Neutrophil (primary cell): ENCODE results near the gene KIAA0825.

Experiments
- H3K27ac ChIP-seq: fragments of 200-600 bp; sonication (generic); 2 replicates; pipeline ENCODE4 v1.5.1; 2016; ENCODE audit warnings: mild to moderate bottlenecking, moderate library complexity
- H3K27me3 ChIP-seq: fragments of 200-600 bp; sonication (generic); 2 replicates; pipeline ENCODE4 v1.6.0; 2016; ENCODE audit warnings: mild to moderate bottlenecking
- H3K36me3 ChIP-seq: fragments of 200-600 bp; sonication (generic); 2 replicates; pipeline ENCODE4 v1.5.1; 2017
- H3K4me1 ChIP-seq, 2 experiments: fragments of 200-600 bp in 1 of 2; sonication (generic) in 1 of 2; 1 replicate in 1 of 2; 2 replicates in 1 of 2; pipeline versions ENCODE4 v1.5.1 to v1.6.1; 2013 to 2016; ENCODE audit warnings: low read depth in 1 of 2, low read length in 1 of 2, mild to moderate bottlenecking in 1 of 2, moderate library complexity in 1 of 2; ENCODE audit not compliant: control insufficient read depth in 1 of 2, insufficient read depth in 1 of 2
- H3K4me3 ChIP-seq, 2 experiments: fragments of 200-600 bp in 1 of 2; sonication (generic) in 1 of 2; 1 replicate in 1 of 2; 2 replicates in 1 of 2; pipeline ENCODE4 v1.5.1; 2013 to 2016; ENCODE audit warnings: low read depth in 1 of 2, low read length in 1 of 2, mild to moderate bottlenecking in 1 of 2, moderate library complexity in 1 of 2
- H3K9me3 ChIP-seq: fragments of 200-600 bp; sonication (generic); 2 replicates; pipeline ENCODE4 v1.5.1; 2016
- CTCF ChIP-seq: fragments of 200-600 bp; sonication (generic); IDR thresholded peaks from 2 replicates; pipeline ENCODE4 v1.5.1; 2016; ENCODE audit warnings: antibody characterized with exemption

The KIAA0825 gene

GRCh38 chr5:94283093-94283492 is 335.3 kb downstream of the KIAA0825 start:
- TF ChIP-seq CTCF: no peak
- H3K27me3 ChIP-seq: no peaks in the 10 kb centered on the region
- H3K9me3 ChIP-seq: no peaks in the 10 kb centered on the region
- no peaks in the 10 kb centered on the region for H3K4me1 ChIP-seq
- H3K36me3 ChIP-seq: no peaks in the 10 kb centered on the region
- no peak overlapping the region for H3K4me3 ChIP-seq
- H3K27ac ChIP-seq: no peak overlapping the region

GRCh38 chr5:94281236-94281801 is 337.1 kb downstream of the KIAA0825 start:
- H3K27me3 ChIP-seq: no peaks in the 10 kb centered on the region
- no peaks in the 10 kb centered on the region for H3K9me3 ChIP-seq
- no peak overlapping the region for H3K4me3 ChIP-seq
- no peak for TF ChIP-seq CTCF
- H3K36me3 ChIP-seq: no peaks in the 10 kb centered on the region
- no peak overlapping the region for H3K27ac ChIP-seq
- no peaks in the 10 kb centered on the region for H3K4me1 ChIP-seq

GRCh38 chr5:94276751-94277150 is 341.7 kb downstream of the KIAA0825 start:
- no peak overlapping the region for H3K4me3 ChIP-seq
- no peaks in the 10 kb centered on the region for H3K36me3 ChIP-seq
- TF ChIP-seq CTCF: no peak
- no peak overlapping the region for H3K27ac ChIP-seq
- H3K9me3 ChIP-seq: no peaks in the 10 kb centered on the region
- no peaks in the 10 kb centered on the region for H3K27me3 ChIP-seq
- H3K4me1 ChIP-seq: no peaks in the 10 kb centered on the region

- no peak for TF ChIP-seq CTCF
- no peaks in the 10 kb centered on the region for H3K27me3 ChIP-seq
- H3K27ac ChIP-seq: no peak overlapping the region
- no peaks in the 10 kb centered on the region for H3K9me3 ChIP-seq
- no peaks in the 10 kb centered on the region for H3K4me1 ChIP-seq
- H3K4me3 ChIP-seq: no peak overlapping the region
- H3K36me3 ChIP-seq: no peaks in the 10 kb centered on the region
These were observed 342.4 kb downstream of the KIAA0825 start for GRCh38 chr5:94276048-94276447.

GRCh38 chr5:94274707-94275106 is 343.7 kb downstream of the KIAA0825 start:
- H3K4me1 ChIP-seq: no peaks in the 10 kb centered on the region
- H3K36me3 ChIP-seq: no peaks in the 10 kb centered on the region
- no peaks in the 10 kb centered on the region for H3K27me3 ChIP-seq
- no peak overlapping the region for H3K27ac ChIP-seq
- H3K9me3 ChIP-seq: no peaks in the 10 kb centered on the region
- no peak overlapping the region for H3K4me3 ChIP-seq
- no peak for TF ChIP-seq CTCF

GRCh38 chr5:94268226-94268625 is 350.2 kb downstream of the KIAA0825 start:
- H3K9me3 ChIP-seq: no peaks in the 10 kb centered on the region
- no peak overlapping the region for H3K27ac ChIP-seq
- no peaks in the 10 kb centered on the region for H3K4me1 ChIP-seq
- TF ChIP-seq CTCF: no peak
- no peak overlapping the region for H3K4me3 ChIP-seq
- H3K27me3 ChIP-seq: no peaks in the 10 kb centered on the region
- H3K36me3 ChIP-seq: no peaks in the 10 kb centered on the region
